Mucosa of rectum (tissue), 2 donors: ENCODE measurements around the gene FFAR3.
"Not testable (repeated sequence)": the region's sequence is repeated elsewhere in the genome, so short reads cannot be mapped to it uniquely, and the experiment has no call there.

Source experiments
- H3K27ac ChIP-seq, 2 donors: one replicate each; pipeline ENCODE4 v1.7.0; 2013; ENCODE audit warnings: inconsistent platforms in 2 of 2, low read depth in 2 of 2, low read length in 2 of 2
- H3K27me3 ChIP-seq, 2 donors: one replicate each; pipeline ENCODE4 v1.7.0; 2013; ENCODE audit warnings: low read length in 2 of 2; ENCODE audit not compliant: control insufficient read depth in 2 of 2, insufficient read depth in 2 of 2
- H3K36me3 ChIP-seq, 2 donors: one replicate each; pipeline ENCODE4 v1.7.0; 2013; ENCODE audit warnings: low read length in 2 of 2; ENCODE audit not compliant: control insufficient read depth in 2 of 2, insufficient read depth in 2 of 2
- H3K4me1 ChIP-seq, 2 donors: one replicate each; pipeline ENCODE4 v1.7.0; 2013; ENCODE audit warnings: low read length in 2 of 2, mild to moderate bottlenecking in 1 of 2; ENCODE audit not compliant: control insufficient read depth in 2 of 2, insufficient read depth in 2 of 2
- H3K4me3 ChIP-seq, 2 donors: one replicate each; pipeline ENCODE4 v1.7.0; 2013; ENCODE audit warnings: low read length in 2 of 2
- H3K9ac ChIP-seq, 2 donors: one replicate each; pipeline ENCODE4 v1.7.0; 2013; ENCODE audit warnings: low read length in 2 of 2, low read depth in 1 of 2, mild to moderate bottlenecking in 1 of 2
- H3K9me3 ChIP-seq, 2 donors: one replicate each; pipeline ENCODE4 v1.7.0; 2013; ENCODE audit warnings: low read length in 2 of 2; ENCODE audit not compliant: control insufficient read depth in 2 of 2
- donor health status: healthy.
- donor health status: Normal muscosa, but diverticular disease.

The FFAR3 gene

DNA sequence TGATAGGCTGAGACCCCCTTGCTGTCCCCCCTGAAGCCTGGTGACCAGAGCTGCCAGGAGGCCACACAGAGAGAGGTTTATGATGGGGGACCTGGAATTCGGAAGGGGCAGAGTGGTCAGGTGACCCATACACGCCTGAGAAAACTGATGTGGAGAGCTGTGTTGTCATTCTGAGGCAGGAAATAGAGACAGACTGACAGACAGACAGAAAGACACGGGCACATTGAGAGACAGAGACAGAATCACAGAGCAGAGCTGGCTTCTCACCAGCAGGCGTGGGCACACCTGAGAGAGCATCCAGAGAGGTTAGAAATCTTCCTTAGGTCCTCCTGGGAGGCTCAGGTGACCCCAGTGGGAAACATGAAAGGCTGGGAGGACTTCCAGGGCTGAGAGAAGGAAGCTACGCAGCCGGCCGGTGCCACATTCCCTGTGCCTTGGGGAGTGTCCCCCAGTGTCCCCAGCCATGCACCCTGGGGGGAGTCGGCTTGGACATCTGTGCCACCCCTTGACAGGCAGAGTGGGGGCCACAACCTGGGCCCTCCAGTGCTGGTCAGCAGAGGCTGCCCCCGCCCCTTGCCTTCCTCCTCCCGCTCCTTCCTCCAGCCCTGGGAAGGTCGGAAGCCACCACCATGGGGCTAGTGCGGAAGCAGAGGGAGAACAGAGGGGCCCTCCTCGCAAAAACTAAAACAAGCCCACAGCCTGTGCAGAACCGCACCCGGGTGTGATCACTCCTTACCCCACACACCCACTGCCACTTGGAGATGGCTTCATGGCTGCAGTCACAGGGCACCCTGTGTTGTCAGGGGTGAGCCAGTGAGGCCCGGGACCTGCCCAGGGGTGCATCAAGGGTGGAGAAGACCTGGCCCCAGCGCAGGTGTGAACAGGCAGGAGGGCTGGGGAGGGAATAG lies 8.4 kb upstream of the FFAR3 start:
- Histone ChIP-seq H3K27me3 (peaks cover 0 to 2% of the 10 kb centered on the region in 2 donors), H3K9ac (no peak overlapping the region), H3K9me3 (no peaks in the 10 kb centered on the region)

DNA sequence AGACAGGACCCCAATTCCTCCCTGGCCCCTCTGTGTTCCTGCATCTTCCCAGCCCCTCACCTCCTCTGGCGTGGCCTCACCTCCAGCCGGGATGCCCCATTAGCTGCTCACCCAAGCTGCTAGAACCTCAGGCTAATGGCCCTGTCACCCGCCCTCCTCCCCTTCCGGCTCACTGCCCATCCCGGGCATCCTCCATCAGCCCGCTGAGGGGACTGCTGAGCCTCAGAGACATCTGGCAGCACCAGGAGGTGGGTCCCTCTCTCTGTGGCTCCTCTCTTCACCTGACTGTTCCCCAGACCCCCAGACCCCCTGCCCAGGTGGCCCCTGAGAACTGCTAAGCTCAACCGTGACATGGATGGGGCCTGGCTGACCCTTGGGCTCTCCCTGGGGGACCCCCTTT lies 7.7 kb upstream of the FFAR3 start:
- Histone ChIP-seq H3K4me1 (peaks cover 0 to 2% of the 10 kb centered on the region in 2 donors), H3K9ac (no peak overlapping the region), H3K4me3 (no peak overlapping the region), H3K27ac (no peak overlapping the region), H3K27me3 (peaks cover 0 to 2% of the 10 kb centered on the region in 2 donors), H3K36me3 (no peaks in the 10 kb centered on the region), H3K9me3 (no peaks in the 10 kb centered on the region)

More for the DNA sequence above, 8.4 kb upstream of the FFAR3 start:
- no peaks in the 10 kb centered on the region for H3K36me3 ChIP-seq
- no peak overlapping the region for H3K4me3 ChIP-seq
- H3K27ac ChIP-seq, result no peak overlapping the region
- peaks cover 0 to 2% of the 10 kb centered on the region in 2 donors for H3K4me1 ChIP-seq

DNA sequence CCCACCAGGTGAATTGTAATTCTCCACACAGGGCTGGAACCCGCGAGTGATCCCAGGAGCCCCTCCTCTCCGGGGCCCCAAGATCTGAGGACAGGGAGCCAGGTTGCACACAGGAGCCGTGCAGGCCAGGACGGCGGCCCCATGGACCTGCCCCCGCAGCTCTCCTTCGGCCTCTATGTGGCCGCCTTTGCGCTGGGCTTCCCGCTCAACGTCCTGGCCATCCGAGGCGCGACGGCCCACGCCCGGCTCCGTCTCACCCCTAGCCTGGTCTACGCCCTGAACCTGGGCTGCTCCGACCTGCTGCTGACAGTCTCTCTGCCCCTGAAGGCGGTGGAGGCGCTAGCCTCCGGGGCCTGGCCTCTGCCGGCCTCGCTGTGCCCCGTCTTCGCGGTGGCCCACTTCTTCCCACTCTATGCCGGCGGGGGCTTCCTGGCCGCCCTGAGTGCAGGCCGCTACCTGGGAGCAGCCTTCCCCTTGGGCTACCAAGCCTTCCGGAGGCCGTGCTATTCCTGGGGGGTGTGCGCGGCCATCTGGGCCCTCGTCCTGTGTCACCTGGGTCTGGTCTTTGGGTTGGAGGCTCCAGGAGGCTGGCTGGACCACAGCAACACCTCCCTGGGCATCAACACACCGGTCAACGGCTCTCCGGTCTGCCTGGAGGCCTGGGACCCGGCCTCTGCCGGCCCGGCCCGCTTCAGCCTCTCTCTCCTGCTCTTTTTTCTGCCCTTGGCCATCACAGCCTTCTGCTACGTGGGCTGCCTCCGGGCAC lies 6.7 kb upstream of the FFAR3 start:
- Histone ChIP-seq H3K4me3 (no peak overlapping the region), H3K4me1 (peaks cover 0 to 2% of the 10 kb centered on the region in 2 donors), H3K27ac (no peak overlapping the region), H3K36me3 (no peaks in the 10 kb centered on the region), H3K9me3 (no peaks in the 10 kb centered on the region), H3K9ac (no peak overlapping the region), H3K27me3 (peaks cover 0 to 2% of the 10 kb centered on the region in 2 donors)

DNA sequence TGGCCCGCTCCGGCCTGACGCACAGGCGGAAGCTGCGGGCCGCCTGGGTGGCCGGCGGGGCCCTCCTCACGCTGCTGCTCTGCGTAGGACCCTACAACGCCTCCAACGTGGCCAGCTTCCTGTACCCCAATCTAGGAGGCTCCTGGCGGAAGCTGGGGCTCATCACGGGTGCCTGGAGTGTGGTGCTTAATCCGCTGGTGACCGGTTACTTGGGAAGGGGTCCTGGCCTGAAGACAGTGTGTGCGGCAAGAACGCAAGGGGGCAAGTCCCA lies 6.1 kb upstream of the FFAR3 start:
- Histone ChIP-seq H3K9me3 (no peaks in the 10 kb centered on the region), H3K27me3 (peaks cover 0 to 2% of the 10 kb centered on the region in 2 donors), H3K4me1 (peaks cover 0 to 2% of the 10 kb centered on the region in 2 donors), H3K27ac (no peak overlapping the region), H3K36me3 (no peaks in the 10 kb centered on the region), H3K9ac (no peak overlapping the region), H3K4me3 (no peak overlapping the region)

DNA sequence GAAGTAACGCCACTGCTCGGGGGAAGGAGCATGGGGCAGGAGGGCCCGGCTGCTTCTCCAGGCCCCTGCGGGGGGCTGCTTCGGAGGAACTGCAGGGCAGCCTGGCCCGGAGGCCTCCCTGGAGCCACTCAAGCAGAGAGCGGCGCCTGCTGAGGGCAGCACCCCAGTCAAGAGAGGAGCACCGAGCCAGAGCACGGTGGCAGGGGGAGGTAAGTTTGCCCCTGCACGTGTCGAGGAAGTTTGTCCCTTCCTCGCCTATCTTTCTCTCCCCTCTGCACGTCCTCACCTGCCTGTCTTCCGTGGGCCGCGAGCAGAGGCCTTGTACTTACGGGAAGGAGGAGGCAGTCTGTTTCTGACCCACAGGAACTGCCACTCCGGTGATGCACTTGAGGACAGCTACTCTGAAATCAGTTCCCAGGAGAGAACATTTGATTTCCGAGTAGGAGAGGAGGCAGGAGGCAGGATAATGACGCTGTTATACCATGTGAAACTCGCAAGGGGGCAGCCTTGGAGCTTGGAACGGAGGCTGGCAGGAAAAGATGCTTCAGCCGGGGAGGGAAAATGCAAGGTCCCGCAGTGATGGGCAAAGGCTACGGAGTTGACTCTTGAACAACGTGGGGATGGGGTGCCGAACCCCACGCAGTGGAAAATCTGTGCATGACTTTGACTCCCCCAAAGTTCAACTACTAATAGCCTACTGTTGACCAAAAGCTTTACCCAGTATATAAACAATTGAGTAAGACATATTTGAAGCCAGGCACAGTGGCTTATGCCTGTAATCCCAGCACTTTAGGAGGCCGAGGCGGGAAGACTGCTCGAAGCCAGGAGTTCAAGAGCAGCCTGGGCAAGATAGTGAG lies 5.6 kb upstream of the FFAR3 start:
- Histone ChIP-seq H3K9ac (no peak overlapping the region), H3K27ac (no peak overlapping the region), H3K27me3 (peaks cover 0 to 2% of the 10 kb centered on the region in 2 donors), H3K36me3 (no peaks in the 10 kb centered on the region), H3K4me3 (no peak overlapping the region), H3K9me3 (no peaks in the 10 kb centered on the region), H3K4me1 (peaks cover 0 to 2% of the 10 kb centered on the region in 2 donors)

DNA sequence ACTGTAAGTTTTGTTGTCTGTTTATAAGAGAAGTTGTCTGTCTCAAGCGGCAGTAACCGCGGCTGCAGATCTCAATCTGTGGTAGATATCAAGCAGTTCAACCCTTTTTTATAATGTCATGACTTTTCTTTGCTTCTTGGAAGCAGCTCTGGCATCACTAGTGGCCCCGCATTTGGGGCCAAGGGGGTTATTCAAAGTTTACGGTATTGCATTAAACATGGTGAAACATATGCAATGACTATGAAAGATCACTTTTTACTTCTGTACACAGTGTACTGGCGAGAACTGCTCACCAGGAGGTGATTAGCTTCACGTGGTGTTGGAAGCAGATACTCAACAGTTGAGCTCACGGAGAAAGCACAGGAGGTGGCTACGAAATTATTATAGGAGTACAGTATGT lies 4.6 kb upstream of the FFAR3 start:
- Histone ChIP-seq H3K4me1 (no peaks in the 10 kb centered on the region), H3K9me3 (no peaks in the 10 kb centered on the region), H3K36me3 (no peaks in the 10 kb centered on the region), H3K27ac (no peak overlapping the region), H3K9ac (no peak overlapping the region), H3K27me3 (no peaks in the 10 kb centered on the region), H3K4me3 (no peak overlapping the region)

DNA sequence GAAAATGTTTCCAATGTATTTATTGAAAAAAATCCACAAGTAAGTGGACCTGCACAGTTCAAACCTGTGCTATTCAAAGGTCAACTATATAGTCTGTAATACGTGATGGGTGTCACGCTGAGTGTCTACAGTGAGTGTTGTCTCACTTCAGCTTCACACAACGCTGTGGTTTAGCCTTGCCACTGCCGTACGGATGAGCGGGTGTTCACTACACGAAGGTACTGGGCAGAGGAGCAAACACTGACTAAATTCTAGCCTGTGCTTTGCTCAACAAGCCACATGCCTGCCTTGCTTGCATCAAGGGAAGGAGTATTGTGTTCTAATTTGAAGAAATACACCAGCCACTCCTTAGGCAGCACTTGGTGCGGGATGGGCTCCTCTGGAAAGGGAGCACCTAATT lies 3.4 kb upstream of the FFAR3 start:
- H3K27me3 ChIP-seq, result no peaks in the 10 kb centered on the region
- no peak overlapping the region for H3K27ac ChIP-seq
- H3K4me1 ChIP-seq, result no peaks in the 10 kb centered on the region
- H3K4me3 ChIP-seq, result no peak overlapping the region
- no peaks in the 10 kb centered on the region for H3K9me3 ChIP-seq
- no peaks in the 10 kb centered on the region for H3K36me3 ChIP-seq
- no peak overlapping the region for H3K9ac ChIP-seq

DNA sequence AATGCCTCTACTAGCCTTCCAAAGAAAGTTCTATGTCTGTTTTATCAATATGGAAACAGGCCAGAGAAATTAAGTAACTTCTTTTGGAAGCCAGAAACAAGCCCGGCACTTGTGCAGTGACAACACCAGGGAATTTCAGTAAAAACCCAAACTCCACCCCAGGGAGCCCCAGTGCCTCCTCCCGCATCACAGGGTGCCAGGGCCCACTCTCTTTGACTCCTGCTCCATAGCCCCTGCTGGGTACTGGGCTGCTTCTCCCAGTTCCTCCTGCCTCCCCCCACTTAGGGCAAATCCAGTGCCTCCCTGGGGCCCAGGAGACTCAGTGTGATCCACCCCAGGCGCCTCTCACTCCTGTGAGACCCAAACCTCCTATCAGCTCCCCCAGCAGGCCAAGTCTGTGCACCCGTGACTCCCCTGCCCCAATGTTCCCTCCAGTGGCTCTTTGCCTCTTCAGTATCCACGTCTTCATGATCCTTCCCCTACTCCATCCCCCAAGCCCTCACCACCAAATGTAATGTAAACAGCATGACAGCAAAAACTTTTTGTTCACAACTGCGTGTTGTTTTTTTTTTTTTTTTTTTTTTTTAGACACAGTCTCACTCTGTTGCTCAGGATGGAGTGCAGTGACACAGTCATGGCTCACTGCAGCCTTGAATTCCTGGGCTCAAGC lies 2.3 kb upstream of the FFAR3 start:
- H3K9ac ChIP-seq, result no peak overlapping the region
- H3K4me3 ChIP-seq, result no peak overlapping the region
- no peaks in the 10 kb centered on the region for H3K4me1 ChIP-seq
- H3K27ac ChIP-seq, result no peak overlapping the region
- no peaks in the 10 kb centered on the region for H3K9me3 ChIP-seq
- no peaks in the 10 kb centered on the region for H3K27me3 ChIP-seq
- no peaks in the 10 kb centered on the region for H3K36me3 ChIP-seq

DNA sequence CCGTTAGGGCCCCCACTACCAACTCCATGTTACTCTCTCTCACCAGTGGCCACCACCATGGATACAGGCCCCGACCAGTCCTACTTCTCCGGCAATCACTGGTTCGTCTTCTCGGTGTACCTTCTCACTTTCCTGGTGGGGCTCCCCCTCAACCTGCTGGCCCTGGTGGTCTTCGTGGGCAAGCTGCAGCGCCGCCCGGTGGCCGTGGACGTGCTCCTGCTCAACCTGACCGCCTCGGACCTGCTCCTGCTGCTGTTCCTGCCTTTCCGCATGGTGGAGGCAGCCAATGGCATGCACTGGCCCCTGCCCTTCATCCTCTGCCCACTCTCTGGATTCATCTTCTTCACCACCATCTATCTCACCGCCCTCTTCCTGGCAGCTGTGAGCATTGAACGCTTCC lies 574 bp downstream of the FFAR3 start:
- H3K9me3 ChIP-seq, H3K27me3 ChIP-seq, H3K27ac ChIP-seq, H3K36me3 ChIP-seq, H3K4me3 ChIP-seq, H3K9ac ChIP-seq, H3K4me1 ChIP-seq: not testable (repeated sequence)
